Dedifferentiated amniotic fluid mesenchymal stem cell (primary cell): Measurements from ENCODE around the gene SLC44A4.

Experiments used
- DNase-seq: peaks from one replicate; pipeline ENCODE4 v3.0.0-alpha.2; 2016; ENCODE audit errors: extremely low spot score

Gene SLC44A4

GRCh38 chr6:31901415-31901952 is 22.7 kb upstream of the SLC44A4 start:
- no peak for DNase-seq

GRCh38 chr6:31900917-31901414 is 22.2 kb upstream of the SLC44A4 start:
- DNase-seq: no peak

GRCh38 chr6:31899882-31900722 is 21.3 kb upstream of the SLC44A4 start:
- no peak for DNase-seq

GRCh38 chr6:31899215-31899614 is 20.4 kb upstream of the SLC44A4 start:
- no peak for DNase-seq

GRCh38 chr6:31898383-31899011 is 19.7 kb upstream of the SLC44A4 start:
- no peak for DNase-seq

- peak; percentile 70 for DNase-seq
Measured at GRCh38 chr6:31897612-31898382, 19.0 kb upstream of the SLC44A4 start, which contains the start of gene EHMT2. Gene EHMT2 (minus strand): TSS chr6:31897698. CDS start chr6:31897677, 21 bp downstream.

- DNase-seq: no peak
Measured at GRCh38 chr6:31896856-31897611, 18.2 kb upstream of the SLC44A4 start.

GRCh38 chr6:31896493-31896855 is 17.7 kb upstream of the SLC44A4 start:
- DNase-seq: no peak

GRCh38 chr6:31892821-31893220 is 14.0 kb upstream of the SLC44A4 start:
- no peak for DNase-seq

- no peak for DNase-seq
Measured at GRCh38 chr6:31889331-31889972, 10.7 kb upstream of the SLC44A4 start.

GRCh38 chr6:31888276-31889258 is 9.8 kb upstream of the SLC44A4 start:
- no peak for DNase-seq

- DNase-seq: no peak
Measured at GRCh38 chr6:31887173-31888007, 8.6 kb upstream of the SLC44A4 start.

- DNase-seq: no peak
Measured at GRCh38 chr6:31886541-31886991, 7.8 kb upstream of the SLC44A4 start.

- DNase-seq: no peak
Measured at GRCh38 chr6:31884528-31885035, 5.8 kb upstream of the SLC44A4 start.

- DNase-seq: no peak
Measured at GRCh38 chr6:31883676-31884075, 4.9 kb upstream of the SLC44A4 start.

- DNase-seq: no peak
Measured at GRCh38 chr6:31882344-31882743, 3.5 kb upstream of the SLC44A4 start.

- no peak for DNase-seq
Measured at GRCh38 chr6:31881136-31881859, 2.5 kb upstream of the SLC44A4 start.

- DNase-seq: no peak
Measured at GRCh38 chr6:31880616-31881015, 1.8 kb upstream of the SLC44A4 start.
